LNCaP clone FGC (cell line): ENCODE measurements around the gene AIM2.
A peak's percentile ranks its signal among the peaks of the same experiment; 100 is the strongest.

Experiments
- DNase-seq: peaks from one replicate; pipeline ENCODE4 v3.0.0-alpha.2; 2011; ENCODE audit warnings: low read depth
- H3K4me3 ChIP-seq: 2 replicates; pipeline ENCODE4 v1.5.1; 2011; ENCODE audit warnings: mild to moderate bottlenecking, low read depth, low read length, control low read depth
- CTCF ChIP-seq: IDR thresholded peaks from 2 replicates; pipeline ENCODE4 v1.5.1; 2012; ENCODE audit warnings: mild to moderate bottlenecking; ENCODE audit not compliant: control insufficient read depth, insufficient read depth; ENCODE audit errors: extremely low read depth

The AIM2 gene

GRCh38 chr1:159089184-159089791 is 12.7 kb upstream of the AIM2 start:
- TF ChIP-seq CTCF = peak; percentile 77
- H3K4me3 ChIP-seq = no peak overlapping the region
- no peak for DNase-seq

- H3K4me3 ChIP-seq = no peak overlapping the region
- no peak for TF ChIP-seq CTCF
- DNase-seq = no peak
Observed at GRCh38 chr1:159088546-159089183, 12.1 kb upstream of the AIM2 start.

DNA sequence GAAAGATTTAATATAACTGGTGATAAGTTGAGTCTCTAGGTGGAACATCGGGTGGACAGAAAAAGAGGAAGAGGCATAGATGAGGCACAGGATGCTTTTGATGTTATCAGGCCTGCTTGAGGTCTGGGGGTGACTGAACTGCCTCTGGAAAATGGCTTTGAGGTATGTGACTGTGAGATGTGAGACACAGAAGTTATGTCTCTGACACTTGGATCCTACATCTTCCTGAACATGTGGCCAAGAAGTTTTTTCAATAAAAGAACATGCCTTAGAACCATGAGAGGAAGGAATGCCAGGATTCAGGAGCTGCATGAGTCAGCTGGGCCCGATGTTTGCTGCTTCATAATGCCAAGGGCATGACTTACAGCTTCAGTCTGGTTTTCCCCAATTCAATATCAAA is 11.5 kb upstream of the AIM2 start:
- no peak for DNase-seq
- H3K4me3 ChIP-seq = no peak overlapping the region
- TF ChIP-seq CTCF = no peak

DNA sequence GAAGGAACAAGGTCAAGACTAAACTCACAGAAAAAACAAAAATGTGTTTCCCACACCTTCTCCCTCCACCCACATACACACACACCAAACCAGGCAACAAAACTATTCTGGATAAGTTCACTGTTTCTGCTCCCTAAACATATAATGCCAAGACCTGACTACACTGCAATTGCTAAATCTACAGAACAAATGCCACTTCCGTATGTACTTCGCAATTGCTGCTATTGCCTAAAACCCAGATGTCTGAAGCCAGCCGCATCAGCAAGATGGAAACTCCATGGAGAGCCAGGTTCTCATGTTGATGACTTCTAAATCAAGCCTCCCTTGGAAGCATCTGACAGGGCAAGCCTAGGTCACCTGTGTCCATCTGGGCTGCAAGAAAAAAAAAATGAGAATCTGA is 8.3 kb upstream of the AIM2 start:
- DNase-seq = no peak
- no peak for TF ChIP-seq CTCF

DNA sequence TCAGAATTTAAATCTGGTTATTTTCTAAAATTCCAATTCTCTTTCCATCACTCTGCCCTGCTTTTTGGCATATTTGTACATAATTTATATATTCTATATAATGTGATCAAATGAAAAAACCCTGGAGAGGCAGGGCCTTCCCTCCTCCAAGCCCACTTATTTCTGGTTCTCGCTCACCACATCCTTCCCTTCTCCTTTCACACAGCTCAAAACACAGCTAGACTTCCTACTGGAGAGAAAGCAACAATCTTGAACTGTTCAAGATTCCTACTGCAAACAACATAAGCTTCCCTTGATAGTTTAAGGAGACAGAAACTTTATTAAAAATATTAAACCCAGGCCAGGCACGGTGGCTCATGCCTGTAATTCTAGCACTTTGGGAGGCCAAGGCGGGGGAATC is 7.6 kb upstream of the AIM2 start:
- no peak for DNase-seq
- H3K4me3 ChIP-seq = no peak overlapping the region
- TF ChIP-seq CTCF = no peak

More for the DNA sequence above, 8.3 kb upstream of the AIM2 start:
- no peak overlapping the region for H3K4me3 ChIP-seq

DNA sequence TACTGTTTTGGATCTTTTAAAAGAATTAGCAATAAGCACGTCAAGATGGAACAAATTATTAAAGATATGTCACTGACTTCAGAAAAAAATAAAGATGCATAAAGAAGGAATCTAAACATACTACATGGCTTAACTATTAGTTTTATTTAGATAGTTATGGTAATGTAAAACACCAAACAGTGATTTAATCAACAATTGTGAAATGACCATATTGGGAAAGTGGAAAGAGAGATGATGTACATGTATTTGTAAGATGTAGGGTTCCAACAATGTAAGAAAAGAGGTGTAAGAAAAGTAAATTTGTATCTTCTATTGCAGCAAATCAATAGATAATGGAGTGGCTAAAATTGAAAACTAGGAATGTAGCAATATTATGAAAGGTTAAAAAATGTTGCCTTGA is 6.4 kb upstream of the AIM2 start:
- no peak overlapping the region for H3K4me3 ChIP-seq
- DNase-seq = no peak
- TF ChIP-seq CTCF = no peak

GRCh38 chr1:159081626-159082025 is 5.1 kb upstream of the AIM2 start:
- no peak for TF ChIP-seq CTCF
- H3K4me3 ChIP-seq = no peak overlapping the region
- DNase-seq = no peak
